SK-MEL-5 (cell line): Measurements from ENCODE around the gene SLC15A4. TPM values are rescaled to one million over a fixed set of nuclear protein-coding genes. Genes with fewer than 3 reads are reported as not detected.

Source experiments
- DNase-seq: peaks from one replicate; pipeline ENCODE4 v3.0.0-alpha.2; 2016; ENCODE audit warnings: low read depth, low spot score
- in situ Hi-C: cut with HindIII; loops from 2 replicates; pipeline ENCODE4 v1.10.0; 2016; ENCODE audit warnings: low sequenced_read_pairs, high pct_unique_total_duplicates, low pct_unique_long_range_greater_than_20kb
- total RNA-seq: library from RNA; depleted of rRNA; stranded (reverse); fragments of >200 nt; shearing (Covaris generic); gene quantifications from 2 replicates; pipeline ENCODE4 v1.2.3, GENCODE V29; 2014; rRNA removed

Gene SLC15A4
- total RNA-seq, 1 experiment from 2014 or later = 47.7 TPM

- no peak for DNase-seq
- in situ Hi-C loops = no loop called here
These were observed 77.7 kb downstream of the SLC15A4 start for GRCh38 chr12:128745772-128746689.

GRCh38 chr12:128743916-128744315 is 79.8 kb downstream of the SLC15A4 start:
- no peak for DNase-seq
- in situ Hi-C loops = no loop called here

Other genes starting within 250 kb of the SLC15A4 start
- gene GLT1D1, start 29.5 kb upstream of the SLC15A4 start, total RNA-seq = 0.05 TPM in 1 of 2 replicates, not detected in the other